Measurements from ENCODE around the gene EDEM3. TPM values are rescaled to one million over a fixed set of nuclear protein-coding genes. Genes with fewer than 3 reads are reported as not detected.

The EDEM3 gene, protein sequence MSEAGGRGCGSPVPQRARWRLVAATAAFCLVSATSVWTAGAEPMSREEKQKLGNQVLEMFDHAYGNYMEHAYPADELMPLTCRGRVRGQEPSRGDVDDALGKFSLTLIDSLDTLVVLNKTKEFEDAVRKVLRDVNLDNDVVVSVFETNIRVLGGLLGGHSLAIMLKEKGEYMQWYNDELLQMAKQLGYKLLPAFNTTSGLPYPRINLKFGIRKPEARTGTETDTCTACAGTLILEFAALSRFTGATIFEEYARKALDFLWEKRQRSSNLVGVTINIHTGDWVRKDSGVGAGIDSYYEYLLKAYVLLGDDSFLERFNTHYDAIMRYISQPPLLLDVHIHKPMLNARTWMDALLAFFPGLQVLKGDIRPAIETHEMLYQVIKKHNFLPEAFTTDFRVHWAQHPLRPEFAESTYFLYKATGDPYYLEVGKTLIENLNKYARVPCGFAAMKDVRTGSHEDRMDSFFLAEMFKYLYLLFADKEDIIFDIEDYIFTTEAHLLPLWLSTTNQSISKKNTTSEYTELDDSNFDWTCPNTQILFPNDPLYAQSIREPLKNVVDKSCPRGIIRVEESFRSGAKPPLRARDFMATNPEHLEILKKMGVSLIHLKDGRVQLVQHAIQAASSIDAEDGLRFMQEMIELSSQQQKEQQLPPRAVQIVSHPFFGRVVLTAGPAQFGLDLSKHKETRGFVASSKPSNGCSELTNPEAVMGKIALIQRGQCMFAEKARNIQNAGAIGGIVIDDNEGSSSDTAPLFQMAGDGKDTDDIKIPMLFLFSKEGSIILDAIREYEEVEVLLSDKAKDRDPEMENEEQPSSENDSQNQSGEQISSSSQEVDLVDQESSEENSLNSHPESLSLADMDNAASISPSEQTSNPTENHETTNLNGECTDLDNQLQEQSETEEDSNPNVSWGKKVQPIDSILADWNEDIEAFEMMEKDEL
- 42.3 and 99.5 TPM in 2 replicates for total RNA-seq

DNA sequence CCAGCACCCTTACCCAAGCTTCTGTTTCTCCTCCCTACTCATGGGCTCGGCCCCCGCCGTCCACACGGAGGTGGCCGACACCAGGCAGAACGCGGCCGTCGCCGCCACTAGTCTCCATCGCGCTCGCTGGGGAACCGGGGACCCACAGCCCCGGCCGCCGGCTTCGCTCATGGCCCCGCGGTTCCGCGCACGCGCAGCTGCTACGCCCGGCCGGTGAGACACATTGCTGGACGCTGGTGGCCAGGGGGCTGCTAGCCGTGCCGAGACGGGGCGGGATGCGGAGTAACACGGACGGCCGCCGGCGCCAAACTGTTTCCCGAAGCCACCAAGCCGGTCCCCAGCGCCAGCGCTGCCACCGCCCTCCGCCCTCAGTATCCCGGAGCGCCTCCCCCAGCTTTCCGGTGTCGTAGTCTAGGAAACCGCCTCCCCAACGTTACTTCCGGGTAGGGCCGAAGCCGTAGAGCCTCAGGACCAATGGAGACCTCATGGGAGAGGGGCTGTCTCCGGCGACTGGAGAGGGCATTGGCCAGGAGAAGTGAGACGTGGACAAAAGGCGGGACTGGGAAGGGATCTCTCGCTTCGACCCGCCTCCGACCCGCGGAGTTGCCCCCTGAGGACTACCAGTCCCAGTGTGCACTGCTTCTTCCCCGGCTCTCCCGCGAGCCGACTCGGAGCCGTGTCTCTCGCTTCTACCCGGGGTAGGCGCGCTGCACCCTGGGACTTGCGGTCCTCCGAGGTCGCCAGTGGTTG, at the start of gene EDEM3:
EDEM3 (minus strand) TSS at position 383 of the 750 bp plus-strand sequence; CDS start at position 171, 212 bp downstream.

Other genes starting within 250 kb of the EDEM3 start
- 17.4 and 29.5 TPM in 2 replicates for gene NIBAN1, start 219.7 kb upstream of the EDEM3 start, total RNA-seq

All from bladder microvascular endothelial cell (primary cell).